GM23338 (cell line): ENCODE results near the gene FOXP1. TPM values are rescaled to one million over a fixed set of nuclear protein-coding genes. Genes with fewer than 3 reads are reported as not detected.
A peak's percentile ranks its signal among the peaks of the same experiment; 100 is the strongest.

Experiments
- ATAC-seq: fragments of 200-7000 bp; cut with Tn5 transposase; 3 replicates; pipeline ENCODE4 v1.9.1; 2020
- DNase-seq: peaks from one replicate; pipeline ENCODE4 v3.0.0-alpha.2; 2015; ENCODE audit warnings: low spot score
- H2AFZ ChIP-seq: fragments of 200-600 bp; sonication (generic); 2 replicates; pipeline ENCODE4 v1.8.0; 2016; ENCODE audit warnings: antibody characterized with exemption, mild to moderate bottlenecking, moderate library complexity
- H3F3A ChIP-seq: fragments of 200-600 bp; sonication (generic); replicated peaks from 2 replicates; pipeline ENCODE4 v1.8.0; 2017; ENCODE audit warnings: antibody characterized with exemption, mixed run types, low read depth
- H3K27ac ChIP-seq: fragments of 200-600 bp; sonication (generic); 2 replicates; pipeline ENCODE4 v1.6.1; 2016; ENCODE audit warnings: low read depth
- H3K27me3 ChIP-seq: fragments of 200-600 bp; sonication (generic); 2 replicates; pipeline ENCODE4 v1.8.0; 2016; ENCODE audit warnings: mild to moderate bottlenecking, mixed run types, moderate library complexity; ENCODE audit not compliant: insufficient read depth
- H3K36me3 ChIP-seq: fragments of 200-600 bp; sonication (generic); 2 replicates; pipeline ENCODE4 v1.8.0; 2016; ENCODE audit warnings: mild to moderate bottlenecking; ENCODE audit not compliant: insufficient read depth
- H3K4me1 ChIP-seq: fragments of 200-600 bp; sonication (generic); 2 replicates; pipeline ENCODE4 v1.8.0; 2016; ENCODE audit warnings: mild to moderate bottlenecking, moderate library complexity; ENCODE audit not compliant: insufficient read depth
- H3K4me2 ChIP-seq: fragments of 200-600 bp; sonication (generic); 2 replicates; pipeline ENCODE4 v1.7.1; 2017; ENCODE audit warnings: mixed run types
- H3K4me3 ChIP-seq: fragments of 200-600 bp; sonication (generic); 2 replicates; pipeline ENCODE4 v1.6.1; 2016; ENCODE audit warnings: mixed run types
- H3K79me2 ChIP-seq: fragments of 200-600 bp; sonication (generic); replicated peaks from 2 replicates; pipeline ENCODE4 v1.8.0; 2017; ENCODE audit warnings: mild to moderate bottlenecking; ENCODE audit not compliant: insufficient read depth
- H3K9me2 ChIP-seq: fragments of 200-600 bp; sonication (generic); 2 replicates; pipeline ENCODE4 v1.8.0; 2017; ENCODE audit not compliant: insufficient read depth
- H4K20me1 ChIP-seq: fragments of 200-600 bp; sonication (generic); replicated peaks from 2 replicates; pipeline ENCODE4 v1.8.0; 2017; ENCODE audit warnings: mild to moderate bottlenecking; ENCODE audit not compliant: insufficient read depth
- H3K27ac Mint-ChIP-seq: 2 replicates; pipeline ENCODE4 v1.8.0; 2020; ENCODE audit warnings: inconsistent platforms, mild to moderate bottlenecking, moderate library complexity, mixed read lengths
- H3K27me3 Mint-ChIP-seq: 3 replicates; pipeline ENCODE4 v1.8.0; 2022; ENCODE audit warnings: low read depth, mild to moderate bottlenecking, moderate library complexity, mixed read lengths, inconsistent platforms; ENCODE audit not compliant: insufficient read depth, poor library complexity
- H3K36me3 Mint-ChIP-seq: 3 replicates; pipeline ENCODE4 v1.8.0; 2021; ENCODE audit warnings: low read depth, mild to moderate bottlenecking, inconsistent platforms, moderate library complexity, mixed read lengths
- H3K4me1 Mint-ChIP-seq: 3 replicates; pipeline ENCODE4 v1.8.0; 2020; ENCODE audit warnings: mild to moderate bottlenecking, inconsistent platforms, mixed read lengths
- H3K4me3 Mint-ChIP-seq: 3 replicates; pipeline ENCODE4 v1.8.0; 2021; ENCODE audit warnings: moderate library complexity, mild to moderate bottlenecking, inconsistent platforms, mixed read lengths
- H3K9me3 Mint-ChIP-seq: 3 replicates; pipeline ENCODE4 v1.8.0; 2020; ENCODE audit warnings: moderate library complexity, mild to moderate bottlenecking, inconsistent platforms, mixed read lengths
- CREB1 ChIP-seq: fragments of 250-450 bp; sonication (Bioruptor Pico); IDR thresholded peaks from 2 replicates; pipeline ENCODE4 v1.5.0; 2020; ENCODE audit warnings: low read depth, mild to moderate bottlenecking, moderate library complexity
- CTCF ChIP-seq, 2 experiments: fragments of 200-600 bp in 1 of 2; sonication (generic) in 1 of 2; conservative IDR thresholded peaks; 2 replicates each; pipeline versions ENCODE4 v1.5.1 to v1.6.1; 2016 to 2017; ENCODE audit warnings: antibody characterized with exemption in 2 of 2, low read depth in 2 of 2, mild to moderate bottlenecking in 2 of 2, moderate library complexity in 1 of 2
- ETS1 ChIP-seq: IDR thresholded peaks from 2 replicates; pipeline ENCODE4 v1.6.1; 2016; ENCODE audit warnings: antibody characterized with exemption
- EZH2 ChIP-seq: fragments of 200-600 bp; sonication (generic); IDR thresholded peaks from one replicate; pipeline ENCODE4 v1.8.0; 2017; ENCODE audit warnings: antibody characterized with exemption, mild to moderate bottlenecking, low read depth; ENCODE audit not compliant: unreplicated experiment
- JUNB ChIP-seq: IDR thresholded peaks from one replicate; pipeline ENCODE4 v1.6.1; 2016; ENCODE audit warnings: antibody characterized with exemption; ENCODE audit not compliant: unreplicated experiment
- NANOG ChIP-seq: IDR thresholded peaks from 2 replicates; pipeline ENCODE4 v1.6.1; 2016; ENCODE audit warnings: antibody characterized with exemption, borderline replicate concordance
- POLR2AphosphoS5 ChIP-seq: IDR thresholded peaks from 2 replicates; pipeline ENCODE4 v1.6.1; 2016; ENCODE audit warnings: antibody characterized with exemption, low read depth
- STAT1 ChIP-seq: IDR thresholded peaks from one replicate; pipeline ENCODE4 v1.6.1; 2016; ENCODE audit warnings: antibody characterized with exemption; ENCODE audit not compliant: unreplicated experiment
- ZNF462 ChIP-seq: fragments of 250-450 bp; sonication (Bioruptor Pico); IDR thresholded peaks from 2 replicates; pipeline ENCODE4 v1.5.0; 2020; ENCODE audit warnings: mild to moderate bottlenecking, moderate library complexity
- polyA plus RNA-seq: library from polyadenylated mRNA; unstranded; fragments of >200 nt; fragmentation: Nextera tagmentation; extraction: Ambion mirVana; gene quantifications from 2 replicates; pipeline ENCODE4 v1.2.1, GENCODE V29; 2016
- total RNA-seq: library from RNA; depleted of rRNA; stranded (reverse); fragments of >200 nt; shearing (Covaris generic); gene quantifications from 2 replicates; pipeline ENCODE4 v1.2.3, GENCODE V29; 2014

The FOXP1 gene
- total and polyA plus RNA-seq, 2 experiments from 2014 or later, result 32.9 to 35.5 TPM

- Mint-ChIP-seq H3K27ac (no peak overlapping the region), H3K27me3 (no peaks in the 10 kb centered on the region), H3K4me1 (no peaks in the 10 kb centered on the region), H3K4me3 (no peak overlapping the region), H3K9me3 (peaks cover 2% of the 10 kb centered on the region; the same call in 2 of the 3 replicates), H3K36me3 (no peaks in the 10 kb centered on the region)
- H3K36me3 ChIP-seq, result no peaks in the 10 kb centered on the region
- no peaks in the 10 kb centered on the region for H3F3A ChIP-seq
- no peaks in the 10 kb centered on the region for H3K79me2 ChIP-seq
- no peaks in the 10 kb centered on the region for H4K20me1 ChIP-seq
- H3K9me2 ChIP-seq, result peaks cover 15% of the 10 kb centered on the region; the same call in 1 of the 2 replicates
- no peak for TF ChIP-seq CREB1 (CRISPR knock-in tag)
- no peak for TF ChIP-seq JUNB
- no peak for TF ChIP-seq EZH2
- TF ChIP-seq ZNF462, result no peak
- no peak for TF ChIP-seq POLR2AphosphoS5
- no peak overlapping the region for H3K4me3 ChIP-seq
- no peak for ATAC-seq
- no peaks in the 10 kb centered on the region for H3K27me3 ChIP-seq
- no peak for DNase-seq
- H2AFZ ChIP-seq, result no peak overlapping the region
- H3K27ac ChIP-seq, result no peak overlapping the region
- no peak overlapping the region for H3K4me2 ChIP-seq
- H3K4me1 ChIP-seq, result no peaks in the 10 kb centered on the region
These were observed 656.7 kb downstream of the FOXP1 start for GRCh38 chr3:70926835-70927234.

- Histone ChIP-seq H4K20me1 (no peaks in the 10 kb centered on the region), H3K4me1 (no peaks in the 10 kb centered on the region), H3F3A (no peaks in the 10 kb centered on the region), H3K9me2 (0 out of 2 replicates have a peak, but pooled peaks cover 16% of the 10 kb centered on the region), H3K4me2 (no peak overlapping the region), H3K79me2 (no peaks in the 10 kb centered on the region), H3K4me3 (no peak overlapping the region), H2AFZ (peak overlapping the region; percentile 70; the same call in 1 of the 2 replicates), H3K27me3 (no peaks in the 10 kb centered on the region), H3K36me3 (no peaks in the 10 kb centered on the region), H3K27ac (no peak overlapping the region)
- Mint-ChIP-seq H3K27me3 (no peaks in the 10 kb centered on the region), H3K36me3 (no peaks in the 10 kb centered on the region), H3K4me3 (no peak overlapping the region), H3K9me3 (peaks cover 2% of the 10 kb centered on the region; the same call in 2 of the 3 replicates), H3K27ac (no peak overlapping the region), H3K4me1 (no peaks in the 10 kb centered on the region; the same call in 2 of the 3 replicates)
- no peak for ATAC-seq
- no peak for DNase-seq
- TF ChIP-seq POLR2AphosphoS5, result no peak
- TF ChIP-seq CTCF (conservative IDR thresholded peaks at IDR 0.05; ENCODE audit: low read depth in 2 of 2), result no peak
- no peak for TF ChIP-seq JUNB
- TF ChIP-seq ETS1, result no peak
- TF ChIP-seq STAT1, result no peak
- no peak for TF ChIP-seq NANOG
- TF ChIP-seq EZH2, result no peak
These were observed 663.9 kb downstream of the FOXP1 start for GRCh38 chr3:70919661-70920060.
